Mammary epithelial cell (primary cell): ENCODE results near the gene POLR2L.

Experiments
- EZH2 ChIP-seq: IDR thresholded peaks from 2 replicates; pipeline ENCODE4 v1.6.1; 2012; ENCODE audit warnings: low read length, inconsistent platforms, borderline replicate concordance
- TF ChIP-seq, protein P1 (sequence below), 2 donors: IDR thresholded peaks in 1 of 2; conservative IDR thresholded peaks in 1 of 2; 2 replicates each; pipeline ENCODE4 v1.5.1; 2011 to 2012; ENCODE audit warnings: inconsistent platforms in 2 of 2, low read length in 2 of 2, mild to moderate bottlenecking in 2 of 2, control low read depth in 1 of 2, low read depth in 1 of 2; ENCODE audit not compliant: insufficient read depth in 1 of 2; ENCODE audit errors: extremely low read depth in 1 of 2

DNA sequence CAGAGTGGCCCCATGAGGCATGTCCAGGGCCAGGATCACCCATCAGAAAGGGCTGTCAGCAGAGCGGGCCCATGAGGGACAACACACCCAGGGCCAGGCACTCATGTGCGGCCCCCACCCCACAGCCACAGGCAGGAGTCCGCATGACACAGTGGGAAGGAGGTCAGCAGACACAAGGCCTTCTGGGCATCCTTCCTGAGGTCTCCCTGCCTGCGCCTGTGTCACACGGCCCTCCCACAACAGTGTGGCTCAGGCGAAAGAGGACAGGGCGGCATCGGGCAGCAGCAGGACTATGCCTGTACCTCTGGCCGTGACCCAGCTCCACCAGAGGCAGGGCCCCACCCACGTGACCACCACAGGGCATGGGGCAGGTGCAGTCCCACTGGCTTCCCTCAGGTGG, 41.2 kb upstream of the POLR2L start:
- TF ChIP-seq, protein P1, sequence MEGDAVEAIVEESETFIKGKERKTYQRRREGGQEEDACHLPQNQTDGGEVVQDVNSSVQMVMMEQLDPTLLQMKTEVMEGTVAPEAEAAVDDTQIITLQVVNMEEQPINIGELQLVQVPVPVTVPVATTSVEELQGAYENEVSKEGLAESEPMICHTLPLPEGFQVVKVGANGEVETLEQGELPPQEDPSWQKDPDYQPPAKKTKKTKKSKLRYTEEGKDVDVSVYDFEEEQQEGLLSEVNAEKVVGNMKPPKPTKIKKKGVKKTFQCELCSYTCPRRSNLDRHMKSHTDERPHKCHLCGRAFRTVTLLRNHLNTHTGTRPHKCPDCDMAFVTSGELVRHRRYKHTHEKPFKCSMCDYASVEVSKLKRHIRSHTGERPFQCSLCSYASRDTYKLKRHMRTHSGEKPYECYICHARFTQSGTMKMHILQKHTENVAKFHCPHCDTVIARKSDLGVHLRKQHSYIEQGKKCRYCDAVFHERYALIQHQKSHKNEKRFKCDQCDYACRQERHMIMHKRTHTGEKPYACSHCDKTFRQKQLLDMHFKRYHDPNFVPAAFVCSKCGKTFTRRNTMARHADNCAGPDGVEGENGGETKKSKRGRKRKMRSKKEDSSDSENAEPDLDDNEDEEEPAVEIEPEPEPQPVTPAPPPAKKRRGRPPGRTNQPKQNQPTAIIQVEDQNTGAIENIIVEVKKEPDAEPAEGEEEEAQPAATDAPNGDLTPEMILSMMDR (conservative IDR thresholded peaks at IDR 0.05 in 1 of 2, IDR thresholded peaks at IDR 0.05 in 1 of 2; ENCODE audit: extremely low read depth in 1 of 2, insufficient read depth in 1 of 2, low read depth in 1 of 2, low read length in 2 of 2): no peak
- no peak for TF ChIP-seq EZH2
